ACHN (cell line): ENCODE measurements around the gene SIGMAR1.

Experiments used
- DNase-seq: peaks from one replicate; pipeline ENCODE4 v3.0.0-alpha.2; 2015
- in situ Hi-C: cut with HindIII; loops from 2 replicates; pipeline ENCODE4 v1.10.0; 2017; ENCODE audit warnings: low sequenced_read_pairs, low pct_ligation_motif_present, low pct_unique_long_range_greater_than_20kb

Gene SIGMAR1

DNA sequence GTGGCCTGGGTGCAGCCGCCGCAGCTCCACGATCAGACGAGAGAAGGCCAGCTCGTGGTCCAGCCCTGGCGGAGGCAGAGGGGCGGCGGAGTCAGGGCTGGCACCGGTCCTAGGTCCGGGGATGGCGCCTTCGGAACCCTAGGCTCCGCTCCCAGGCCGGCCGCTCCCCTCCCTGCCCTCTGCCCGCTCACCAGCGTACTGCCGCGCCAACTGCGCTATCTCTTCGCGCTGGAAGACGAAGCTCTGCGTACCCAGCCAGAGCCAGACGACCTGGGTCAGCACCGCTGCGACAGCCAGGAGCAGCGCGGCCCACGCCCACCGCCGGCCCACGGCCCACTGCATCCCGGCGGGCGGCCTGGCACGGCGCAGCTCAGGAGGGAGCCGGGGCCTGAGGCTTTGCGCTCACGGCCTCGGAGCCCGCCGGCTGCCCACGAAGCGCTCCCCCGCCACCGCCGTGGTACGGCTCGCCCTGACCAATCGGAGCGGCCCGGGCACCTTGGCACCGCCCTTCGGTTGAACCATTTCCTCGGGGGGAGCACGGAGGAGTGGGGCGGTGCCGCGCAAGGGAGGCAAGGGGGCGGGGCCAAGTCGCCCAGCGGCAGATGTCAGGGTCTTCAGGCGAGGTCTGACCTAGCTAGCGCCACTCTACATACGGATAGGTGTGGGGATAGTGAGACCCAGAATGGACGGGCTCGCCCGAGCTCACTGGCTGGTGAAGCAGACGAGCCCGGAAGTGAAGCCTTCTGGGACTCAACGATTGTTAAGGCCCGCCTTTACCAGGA is at the start of gene SIGMAR1:
Gene SIGMAR1 (minus strand): TSS at position 432 of the 782 bp plus-strand sequence. CDS start 90 bp downstream, at position 342.
- peak; percentile 89 for DNase-seq
- in situ Hi-C loops, result no loop called here

DNA sequence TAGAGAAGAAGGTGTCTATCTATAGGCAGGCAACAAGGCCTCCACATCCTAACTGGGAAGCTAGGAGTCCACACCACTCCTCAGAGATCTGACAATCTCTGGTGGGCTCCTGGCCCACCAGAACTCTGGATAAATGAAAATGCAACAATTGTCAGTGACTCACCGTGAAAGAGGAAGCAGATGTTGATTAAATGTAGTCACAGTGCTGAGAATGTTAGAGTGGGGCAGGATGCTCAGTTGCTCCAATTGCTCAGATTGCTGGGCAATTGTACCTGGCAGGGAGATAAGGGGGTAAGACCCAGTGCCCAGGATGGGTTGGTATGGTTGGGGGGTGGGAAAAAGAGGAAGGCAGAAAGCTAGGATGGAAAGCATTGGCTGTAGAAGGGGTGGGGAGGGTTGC is 49.1 kb upstream of the SIGMAR1 start:
- in situ Hi-C loops, result no loop called here

DNA sequence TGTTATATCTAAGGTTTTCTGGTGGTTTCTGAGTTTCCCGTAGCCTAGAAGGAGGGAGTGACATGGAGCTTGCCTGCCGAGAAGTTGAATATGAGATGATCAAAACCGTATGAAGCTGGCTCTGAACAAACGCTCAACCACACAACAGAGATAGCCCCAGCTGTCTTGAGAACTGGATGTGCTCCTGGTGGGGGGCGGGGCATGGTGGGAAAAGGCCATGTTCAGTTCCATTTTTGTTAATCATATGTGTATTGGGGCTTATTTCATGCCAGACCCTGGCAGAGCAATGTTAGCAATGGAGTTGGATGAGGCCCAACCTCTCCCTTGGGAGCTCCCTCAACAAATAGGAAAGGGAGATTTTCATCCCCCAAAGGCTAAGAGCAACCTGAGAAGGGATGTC is 48.6 kb upstream of the SIGMAR1 start:
- DNase-seq, result no peak
- in situ Hi-C loops, result no loop called here

More for the DNA sequence above, 49.1 kb upstream of the SIGMAR1 start:
- DNase-seq, result no peak

DNA sequence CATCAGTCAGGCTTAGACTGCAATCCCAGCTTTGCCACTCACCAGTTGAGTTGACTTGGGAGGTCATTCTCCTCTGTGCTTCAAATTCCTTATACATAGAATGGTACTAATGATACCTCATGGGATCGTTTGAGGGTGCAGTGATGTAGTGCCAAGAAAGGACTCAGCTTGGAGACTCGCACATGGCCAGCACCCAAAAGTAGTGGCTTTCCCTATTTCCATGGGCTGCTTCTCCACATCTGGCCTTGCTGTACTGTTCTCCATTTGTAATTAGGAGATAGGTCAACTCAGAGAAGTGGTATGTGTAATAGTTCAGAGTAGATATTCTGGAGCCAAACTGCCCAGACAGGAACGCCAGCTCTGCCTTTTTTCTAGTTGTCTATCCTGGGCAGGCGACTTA is 48.0 kb upstream of the SIGMAR1 start:
- no peak for DNase-seq
- in situ Hi-C loops, result no loop called here

DNA sequence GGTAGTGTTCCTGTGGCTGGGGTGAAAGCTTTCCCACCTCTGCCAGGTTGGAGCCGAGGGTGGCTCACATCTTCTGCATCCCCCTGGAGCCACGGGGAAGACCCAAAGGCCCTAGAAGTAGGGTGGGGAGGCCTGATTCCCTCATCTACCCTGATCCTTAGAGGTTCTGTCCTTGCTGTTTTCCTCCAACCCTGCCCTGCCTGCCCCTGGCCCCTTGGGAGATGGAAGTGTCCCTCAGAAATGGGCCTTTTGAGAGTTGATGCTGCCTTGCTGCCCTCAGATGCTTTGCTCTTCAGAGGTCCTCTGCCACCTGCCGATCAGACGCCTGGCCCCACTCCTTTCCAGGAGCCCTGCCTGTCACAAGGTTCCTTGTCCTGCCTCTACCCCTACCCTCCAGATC is 47.2 kb upstream of the SIGMAR1 start:
- no peak for DNase-seq
- in situ Hi-C loops, result no loop called here

- in situ Hi-C loops, result no loop called here
- DNase-seq, result no peak
These were observed 46.6 kb upstream of the SIGMAR1 start for GRCh38 chr9:34684145-34684544.

- in situ Hi-C loops, result no loop called here
- DNase-seq, result no peak
These were observed 38.3 kb upstream of the SIGMAR1 start for GRCh38 chr9:34675869-34676268.

DNA sequence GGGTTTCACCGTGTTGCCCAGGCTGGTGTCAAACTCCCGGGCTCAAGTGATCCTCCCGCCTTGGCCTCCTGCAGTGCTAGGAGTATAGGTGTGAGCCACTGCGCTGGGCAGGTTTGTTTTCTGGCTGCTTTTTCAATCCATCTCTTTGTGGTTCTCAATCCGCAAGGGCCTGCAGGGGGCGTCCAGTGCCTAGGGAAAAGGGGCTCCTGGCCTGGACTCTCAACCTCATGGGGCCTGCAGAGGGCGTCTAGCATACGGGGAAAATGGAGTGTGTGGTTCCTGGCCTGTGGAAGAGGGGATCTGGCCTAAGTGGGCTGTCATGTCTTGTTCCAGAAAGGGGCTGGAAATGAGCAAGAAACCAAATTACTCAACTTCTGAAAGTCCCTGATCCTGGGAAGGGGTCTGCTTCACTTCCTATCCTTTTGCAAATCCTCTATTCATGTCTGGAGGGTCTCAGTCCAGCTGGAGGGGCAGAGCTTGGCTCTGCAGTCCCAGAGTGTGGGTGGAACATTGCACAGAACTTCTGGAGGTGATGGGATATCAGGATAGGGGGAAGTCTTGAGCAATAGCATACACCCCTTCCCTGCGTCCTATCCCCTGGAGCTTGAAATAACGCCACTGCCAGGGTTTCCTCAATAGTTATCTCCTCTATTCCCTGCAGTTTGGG is 37.6 kb upstream of the SIGMAR1 start:
- in situ Hi-C loops, result no loop called here
- peak; percentile 80 for DNase-seq

DNA sequence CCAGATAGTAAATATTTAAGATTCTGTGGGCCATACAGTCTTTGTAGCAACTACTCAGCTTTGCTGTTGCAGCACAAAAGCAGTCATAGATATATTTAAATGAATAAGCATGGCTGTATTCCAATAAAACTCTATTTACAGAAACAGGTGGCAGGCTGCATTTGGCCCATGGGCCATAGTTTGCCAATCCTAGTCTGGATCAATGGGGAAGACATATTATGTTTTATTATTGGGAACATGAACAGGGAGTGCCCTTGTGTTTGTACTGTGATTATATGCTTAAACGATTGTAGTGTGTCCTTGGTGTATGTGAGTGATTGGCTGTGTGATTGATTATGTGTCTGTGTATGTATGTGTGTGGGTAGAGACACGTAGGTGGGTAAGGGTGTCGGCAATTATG is 36.9 kb upstream of the SIGMAR1 start:
- DNase-seq, result no peak
- in situ Hi-C loops, result no loop called here

- in situ Hi-C loops, result no loop called here
- no peak for DNase-seq
These were observed 33.7 kb upstream of the SIGMAR1 start for GRCh38 chr9:34671307-34671706.

DNA sequence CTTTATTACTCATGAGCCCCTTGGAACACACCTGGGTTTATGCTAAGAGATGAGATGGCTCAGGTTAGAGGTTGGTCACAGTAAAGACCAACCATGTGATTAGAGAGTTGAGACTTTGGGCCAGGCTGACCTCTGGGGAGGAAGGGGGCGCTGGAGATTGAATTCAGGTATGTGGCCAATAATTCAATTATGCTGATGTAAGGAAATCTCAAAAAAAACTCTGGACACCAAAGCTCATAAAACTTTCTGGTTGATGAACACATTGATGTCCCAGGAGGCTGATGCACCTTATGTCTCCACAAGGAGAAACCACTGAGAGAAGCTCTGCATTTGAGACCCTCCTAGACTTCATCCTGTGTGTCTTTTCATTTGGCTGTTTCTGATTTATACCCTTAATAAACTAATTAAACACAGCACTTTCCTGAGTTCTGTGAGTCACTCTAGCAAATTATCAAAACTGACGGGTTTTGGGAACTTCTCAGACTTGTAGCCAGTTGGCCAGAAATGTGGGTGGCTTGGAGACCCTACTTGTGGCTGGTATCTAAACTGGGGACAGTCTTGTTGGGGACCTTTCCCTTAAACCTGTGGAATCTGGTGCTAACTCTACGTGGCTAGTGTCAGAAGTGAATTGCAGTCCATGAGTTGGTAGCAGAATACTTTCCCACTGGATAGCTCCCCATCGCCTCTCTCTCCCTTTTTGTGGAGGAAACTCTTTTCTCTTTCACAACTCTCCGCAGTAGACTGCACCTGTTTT is 32.4 kb upstream of the SIGMAR1 start:
- in situ Hi-C loops, result no loop called here
- DNase-seq, result no peak

GRCh38 chr9:34665381-34666250 is 28.0 kb upstream of the SIGMAR1 start:
- in situ Hi-C loops, result no loop called here
- peak; percentile 93 for DNase-seq

- no peak for DNase-seq
- in situ Hi-C loops, result no loop called here
These were observed 27.4 kb upstream of the SIGMAR1 start for GRCh38 chr9:34665067-34665380.

DNA sequence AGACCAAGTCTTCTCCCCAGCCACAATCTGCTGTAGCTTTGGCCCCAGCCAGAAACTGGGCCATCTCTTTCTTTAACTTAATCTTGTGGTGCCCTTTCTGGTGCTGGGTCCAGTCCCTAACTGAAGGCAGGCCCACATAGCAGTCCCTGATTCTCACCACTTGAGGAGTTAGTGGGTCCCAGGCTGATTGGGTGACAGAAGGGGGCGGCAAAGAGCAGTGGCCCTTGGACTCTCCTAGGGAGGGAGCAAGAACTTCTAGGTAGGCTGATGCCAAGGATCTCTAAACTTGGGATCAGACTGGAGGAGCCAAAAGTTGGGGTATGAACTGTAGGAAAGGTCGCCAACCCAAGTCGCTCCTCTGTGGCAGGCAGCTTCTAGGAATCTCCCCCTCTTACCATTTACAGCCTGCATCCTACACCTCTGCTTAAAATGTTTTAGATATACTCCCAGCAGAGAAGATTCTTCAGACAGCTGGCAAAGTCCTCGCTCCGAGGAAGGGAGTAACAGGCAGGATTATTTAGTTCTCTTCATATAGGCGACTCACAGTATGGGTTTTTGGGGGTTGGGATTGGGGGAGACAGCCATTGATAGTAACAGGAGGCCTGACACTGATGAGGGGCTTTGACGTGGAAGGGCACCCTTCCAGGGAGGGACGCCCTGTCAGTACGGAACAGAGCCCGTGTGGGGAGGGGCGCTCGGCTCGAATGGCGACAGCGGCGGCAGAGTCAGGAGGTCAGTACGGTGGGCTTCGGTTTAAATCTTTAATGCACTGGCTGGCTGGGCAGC is 26.9 kb upstream of the SIGMAR1 start:
- in situ Hi-C loops, result no loop called here
- DNase-seq, result peak; percentile 76

- DNase-seq, result no peak
- in situ Hi-C loops, result no loop called here
These were observed 25.7 kb upstream of the SIGMAR1 start for GRCh38 chr9:34663303-34663605.

DNA sequence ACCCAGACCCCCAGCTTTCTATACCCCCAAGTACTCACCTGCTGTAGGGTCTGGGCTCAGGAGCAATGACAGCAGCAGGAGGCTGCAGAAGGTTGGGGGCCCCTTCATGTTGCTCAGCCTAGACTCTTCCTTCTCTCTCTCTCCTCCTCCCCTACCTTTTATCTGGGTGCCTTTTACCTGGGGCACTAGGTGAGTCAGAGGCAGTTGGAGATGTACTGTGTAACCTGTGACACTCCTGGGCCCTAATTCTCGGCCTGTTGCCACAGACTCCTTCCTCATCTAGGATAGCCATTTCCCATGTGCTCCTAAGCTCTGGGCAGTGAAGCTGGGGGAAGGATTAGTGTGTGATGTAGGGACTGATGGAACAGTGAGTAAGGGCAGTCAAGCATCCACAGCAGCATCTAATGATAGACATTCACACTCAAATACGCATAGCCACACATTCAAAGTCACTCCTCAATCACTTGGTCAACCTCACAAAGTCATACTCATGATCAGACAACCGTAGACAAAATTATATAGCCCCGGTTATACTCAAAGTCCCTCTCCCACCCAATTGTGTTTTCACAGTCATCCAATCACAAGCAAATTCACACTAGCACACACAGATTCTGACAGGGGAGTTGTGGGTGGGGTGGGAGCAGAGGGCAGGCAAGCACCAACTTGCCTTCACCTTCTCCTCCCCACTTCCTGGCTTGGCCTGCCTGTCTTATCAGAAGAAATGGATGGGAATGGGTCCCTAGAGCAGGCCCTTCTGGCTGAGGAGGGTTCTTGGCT is 25.1 kb upstream of the SIGMAR1 start, which contains the start of gene CCL27:
Gene CCL27 (minus strand): TSS at position 132 of the 777 bp plus-strand sequence. CDS start 24 bp downstream, at position 108.
- DNase-seq, result no peak
- in situ Hi-C loops, result no loop called here

- DNase-seq, result peak; percentile 7
- in situ Hi-C loops, result no loop called here
These were observed 22.1 kb upstream of the SIGMAR1 start for GRCh38 chr9:34659592-34660253.
